H9 (cell line): ENCODE data around the gene THBS2. TPM values are rescaled to one million over a fixed set of nuclear protein-coding genes. Genes with fewer than 3 reads are reported as not detected.
A peak's percentile ranks its signal among the peaks of the same experiment; 100 is the strongest.

Experiments used
- DNase-seq: peaks from one replicate; pipeline ENCODE4 v3.0.0-alpha.2; 2017
- H2AFZ ChIP-seq: one replicate; pipeline ENCODE4 v1.6.1; 2013; ENCODE audit warnings: mild to moderate bottlenecking, low read length, control low read depth, moderate library complexity
- H2AK5ac ChIP-seq: 2 replicates; pipeline ENCODE4 v1.6.1; 2013; ENCODE audit warnings: low read length, control low read depth, mixed read lengths; ENCODE audit not compliant: insufficient read length
- H2BK120ac ChIP-seq: one replicate; pipeline ENCODE4 v1.6.1; 2013; ENCODE audit warnings: low read depth, mild to moderate bottlenecking, low read length, control low read depth, inconsistent platforms; ENCODE audit not compliant: poor library complexity, severe bottlenecking
- H2BK12ac ChIP-seq: 2 replicates; pipeline ENCODE4 v1.6.1; 2013; ENCODE audit warnings: low read length, control low read depth, mixed read lengths, low read depth; ENCODE audit not compliant: insufficient read length
- H2BK15ac ChIP-seq: 2 replicates; pipeline ENCODE4 v1.6.1; 2013; ENCODE audit warnings: low read depth, low read length, control low read depth
- H2BK20ac ChIP-seq: one replicate; pipeline ENCODE4 v1.6.1; 2013; ENCODE audit warnings: low read depth, mild to moderate bottlenecking, low read length, control low read depth, inconsistent platforms; ENCODE audit not compliant: poor library complexity, severe bottlenecking
- H2BK5ac ChIP-seq: 2 replicates; pipeline ENCODE4 v1.6.1; 2013; ENCODE audit warnings: low read length, control low read depth, mixed read lengths; ENCODE audit not compliant: insufficient read length
- H3K14ac ChIP-seq: 2 replicates; pipeline ENCODE4 v1.6.1; 2013; ENCODE audit warnings: low read length, control low read depth; ENCODE audit not compliant: insufficient read depth
- H3K18ac ChIP-seq: 2 replicates; pipeline ENCODE4 v1.6.1; 2013; ENCODE audit warnings: low read depth, mild to moderate bottlenecking, mixed read lengths, low read length, control low read depth; ENCODE audit not compliant: insufficient read length
- H3K23ac ChIP-seq: 2 replicates; pipeline ENCODE4 v1.6.1; 2013; ENCODE audit warnings: low read length, control low read depth, mixed read lengths, low read depth; ENCODE audit not compliant: insufficient read length
- H3K23me2 ChIP-seq: 2 replicates; pipeline ENCODE4 v1.6.1; 2013; ENCODE audit warnings: low read depth, mild to moderate bottlenecking, mixed read lengths, low read length, control low read depth; ENCODE audit not compliant: insufficient read length, poor library complexity, severe bottlenecking
- H3K27ac ChIP-seq: 2 replicates; pipeline ENCODE4 v1.5.1; 2013; ENCODE audit warnings: low read length, control low read depth, mixed read lengths, low read depth; ENCODE audit not compliant: insufficient read length
- H3K27me3 ChIP-seq: 2 replicates; pipeline ENCODE4 v1.6.1; 2013; ENCODE audit warnings: low read length, control low read depth, inconsistent platforms; ENCODE audit not compliant: insufficient read depth
- H3K4ac ChIP-seq: 2 replicates; pipeline ENCODE4 v1.6.1; 2013; ENCODE audit warnings: low read depth, mild to moderate bottlenecking, control low read depth, inconsistent platforms, low read length, moderate library complexity
- H3K4me1 ChIP-seq: 2 replicates; pipeline ENCODE4 v1.6.1; 2013; ENCODE audit warnings: low read length, control low read depth, inconsistent platforms; ENCODE audit not compliant: insufficient read depth
- H3K4me2 ChIP-seq: 2 replicates; pipeline ENCODE4 v1.6.1; 2013; ENCODE audit warnings: low read length, control low read depth, mixed read lengths; ENCODE audit not compliant: insufficient read length, insufficient read depth
- H3K56ac ChIP-seq: 2 replicates; pipeline ENCODE4 v1.6.1; 2013; ENCODE audit warnings: low read depth, mild to moderate bottlenecking, mixed read lengths, low read length, control low read depth; ENCODE audit not compliant: insufficient read length
- H3K79me1 ChIP-seq: 2 replicates; pipeline ENCODE4 v1.6.1; 2013; ENCODE audit warnings: low read depth, mild to moderate bottlenecking, moderate library complexity, low read length, control low read depth, inconsistent platforms; ENCODE audit not compliant: insufficient read depth, poor library complexity, severe bottlenecking
- H3K79me2 ChIP-seq: 2 replicates; pipeline ENCODE4 v1.6.1; 2013; ENCODE audit warnings: low read length, control low read depth, inconsistent platforms; ENCODE audit not compliant: insufficient read depth
- H3K9ac ChIP-seq: 2 replicates; pipeline ENCODE4 v1.6.1; 2013; ENCODE audit warnings: low read length, control low read depth, mixed read lengths; ENCODE audit not compliant: insufficient read length; ENCODE audit errors: extremely low read depth
- H3K9me3 ChIP-seq: one replicate; pipeline ENCODE4 v1.6.1; 2013; ENCODE audit warnings: low read depth, low read length, inconsistent platforms; ENCODE audit not compliant: control insufficient read depth
- H3T11ph ChIP-seq: one replicate; pipeline ENCODE4 v1.6.1; 2013; ENCODE audit warnings: mild to moderate bottlenecking, low read length, control low read depth, inconsistent platforms
- H4K20me1 ChIP-seq: one replicate; pipeline ENCODE4 v1.6.1; 2013; ENCODE audit not compliant: control insufficient read depth, insufficient read length, insufficient read depth
- H4K5ac ChIP-seq: 2 replicates; pipeline ENCODE4 v1.6.1; 2013; ENCODE audit warnings: low read depth, mild to moderate bottlenecking, mixed read lengths, low read length, control low read depth; ENCODE audit not compliant: insufficient read length
- H4K8ac ChIP-seq: replicated peaks from 2 replicates; pipeline ENCODE4 v1.6.1; 2013; ENCODE audit warnings: low read length, control low read depth, mixed read lengths, low read depth; ENCODE audit not compliant: insufficient read length
- H4K91ac ChIP-seq: 2 replicates; pipeline ENCODE4 v1.6.1; 2013; ENCODE audit warnings: low read depth, mild to moderate bottlenecking, moderate library complexity, mixed read lengths, low read length, control low read depth; ENCODE audit not compliant: insufficient read length
- H3K27ac Mint-ChIP-seq, 3 experiments: 2 replicates in 2 of 3; 3 replicates in 1 of 3; pipeline ENCODE4 v1.8.0; 2020 to 2021; ENCODE audit warnings: mixed read lengths in 3 of 3, mild to moderate bottlenecking in 1 of 3, moderate library complexity in 1 of 3
- H3K27me3 Mint-ChIP-seq: 2 replicates; pipeline ENCODE4 v1.8.0; 2021; ENCODE audit warnings: low read depth, mild to moderate bottlenecking, moderate library complexity, mixed read lengths
- H3K36me3 Mint-ChIP-seq, 3 experiments: 2 replicates in 2 of 3; 3 replicates in 1 of 3; pipeline ENCODE4 v1.8.0; 2020 to 2021; ENCODE audit warnings: low read depth in 3 of 3, mixed read lengths in 3 of 3; ENCODE audit not compliant: insufficient read depth in 1 of 3
- H3K4me1 Mint-ChIP-seq, 2 experiments: 2 replicates each; pipeline ENCODE4 v1.8.0; 2020; ENCODE audit warnings: mixed read lengths in 2 of 2
- H3K4me3 Mint-ChIP-seq, 2 experiments: 2 replicates in 1 of 2; 3 replicates in 1 of 2; pipeline ENCODE4 v1.8.0; 2020 to 2021; ENCODE audit warnings: mild to moderate bottlenecking in 2 of 2, mixed read lengths in 2 of 2, moderate library complexity in 1 of 2
- H3K9me3 Mint-ChIP-seq, 2 experiments: 2 replicates in 1 of 2; 3 replicates in 1 of 2; pipeline ENCODE4 v1.8.0; 2020; ENCODE audit warnings: mild to moderate bottlenecking in 2 of 2, mixed read lengths in 2 of 2, moderate library complexity in 1 of 2
- CTCF ChIP-seq: fragments of 200-600 bp; sonication (generic); conservative IDR thresholded peaks from 3 replicates; pipeline ENCODE4 v1.8.0; 2021; ENCODE audit warnings: antibody characterized with exemption, mild to moderate bottlenecking
- WGBS: extraction: QIAGEN DNeasy Blood & Tissue Kit; methylation state at CpG from one replicate; pipeline ENCODE4 v1.1.7; 2013; ENCODE audit warnings: missing lambda C conversion rate, low lambda C conversion rate, mixed read lengths; ENCODE audit not compliant: insufficient read length; ENCODE audit errors: extremely low coverage; 5-methylcytosine and 5-hydroxymethylcytosine counted together
- total RNA-seq: library from RNA; stranded (reverse); gene quantifications from 2 replicates; pipeline ENCODE4 v1.2.1, GENCODE V29; 2021

THBS2 gene
- total RNA-seq, 1 experiment from 2014 or later = 14.7 TPM

- Histone ChIP-seq H2BK5ac (no peak overlapping the region), H3K23ac (no peak overlapping the region), H4K20me1 (no peaks in the 10 kb centered on the region), H3K27me3 (no peaks in the 10 kb centered on the region), H3K18ac (no peak overlapping the region), H3T11ph (no peak overlapping the region), H3K4me2 (no peak overlapping the region), H4K8ac (no peak overlapping the region), H3K79me1 (no peaks in the 10 kb centered on the region), H4K91ac (no peak overlapping the region), H3K56ac (no peak overlapping the region), H3K23me2 (peaks cover 3% of the 10 kb centered on the region), H2AK5ac (no peak overlapping the region), H2BK20ac (no peak overlapping the region), H3K27ac (no peak overlapping the region), H2BK15ac (no peak overlapping the region), H3K4ac (no peak overlapping the region), H3K4me1 (no peaks in the 10 kb centered on the region), H2AFZ (no peak overlapping the region), H2BK12ac (no peak overlapping the region), H3K14ac (no peak overlapping the region; the same call in 1 of the 2 replicates), H3K79me2 (no peaks in the 10 kb centered on the region), H3K9me3 (no peaks in the 10 kb centered on the region), H3K9ac (no peak overlapping the region), H2BK120ac (no peak overlapping the region), H4K5ac (no peak overlapping the region)
- WGBS = no CpG with 5 or more reads among the region's 15 CpGs
- peaks cover 0 to 5% (median 0%) of the 10 kb centered on the region in 3 experiments; a peak in 2 of 7 replicates for H3K36me3 Mint-ChIP-seq
- H3K9me3 Mint-ChIP-seq = peaks cover 0 to 10% of the 10 kb centered on the region in 2 experiments; a peak in 3 of 5 replicates
- no peak overlapping the region for H3K4me3 Mint-ChIP-seq
- H3K27me3 Mint-ChIP-seq = peaks cover 1% of the 10 kb centered on the region
- H3K27ac Mint-ChIP-seq = peak overlapping the region in 2 of 3 experiments; percentile 36 to 49; a peak in 2 of 7 replicates
- no peak for TF ChIP-seq CTCF
- no peak for DNase-seq
- H3K4me1 Mint-ChIP-seq = peaks cover 6 to 10% of the 10 kb centered on the region in 2 experiments
These were observed 77.2 kb downstream of the THBS2 start for GRCh38 chr6:169176361-169176991.
